LNCAP (cell line): ENCODE results near the gene OR2A14.

Source experiments
- TF ChIP-seq, protein P1 (sequence below): fragments of 450-650 bp; IDR thresholded peaks from 2 replicates; pipeline ENCODE4 v1.5.1; 2017; ENCODE audit warnings: mild to moderate bottlenecking

Gene OR2A14

DNA sequence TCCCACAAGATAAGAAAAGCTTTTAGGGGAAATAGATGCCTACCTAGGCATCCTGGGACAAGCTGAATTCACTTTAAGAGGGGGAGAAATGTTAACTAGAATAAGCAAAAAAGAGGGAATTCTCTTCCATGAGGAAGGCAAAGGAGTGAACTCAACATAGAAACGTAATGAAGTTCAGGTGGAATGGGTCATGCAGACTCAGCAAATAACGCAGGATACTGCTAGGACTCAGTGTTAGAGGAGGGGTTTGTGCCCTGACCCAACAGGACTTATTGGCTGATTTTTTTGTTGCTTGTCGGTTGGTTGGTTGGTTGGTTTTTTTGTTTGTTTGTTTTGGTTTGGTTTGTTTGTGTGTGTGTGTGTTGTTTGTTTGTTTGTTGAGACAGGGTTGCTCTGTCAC lies 9.3 kb downstream of the OR2A14 start:
- TF ChIP-seq, protein P1, sequence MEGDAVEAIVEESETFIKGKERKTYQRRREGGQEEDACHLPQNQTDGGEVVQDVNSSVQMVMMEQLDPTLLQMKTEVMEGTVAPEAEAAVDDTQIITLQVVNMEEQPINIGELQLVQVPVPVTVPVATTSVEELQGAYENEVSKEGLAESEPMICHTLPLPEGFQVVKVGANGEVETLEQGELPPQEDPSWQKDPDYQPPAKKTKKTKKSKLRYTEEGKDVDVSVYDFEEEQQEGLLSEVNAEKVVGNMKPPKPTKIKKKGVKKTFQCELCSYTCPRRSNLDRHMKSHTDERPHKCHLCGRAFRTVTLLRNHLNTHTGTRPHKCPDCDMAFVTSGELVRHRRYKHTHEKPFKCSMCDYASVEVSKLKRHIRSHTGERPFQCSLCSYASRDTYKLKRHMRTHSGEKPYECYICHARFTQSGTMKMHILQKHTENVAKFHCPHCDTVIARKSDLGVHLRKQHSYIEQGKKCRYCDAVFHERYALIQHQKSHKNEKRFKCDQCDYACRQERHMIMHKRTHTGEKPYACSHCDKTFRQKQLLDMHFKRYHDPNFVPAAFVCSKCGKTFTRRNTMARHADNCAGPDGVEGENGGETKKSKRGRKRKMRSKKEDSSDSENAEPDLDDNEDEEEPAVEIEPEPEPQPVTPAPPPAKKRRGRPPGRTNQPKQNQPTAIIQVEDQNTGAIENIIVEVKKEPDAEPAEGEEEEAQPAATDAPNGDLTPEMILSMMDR: no peak

DNA sequence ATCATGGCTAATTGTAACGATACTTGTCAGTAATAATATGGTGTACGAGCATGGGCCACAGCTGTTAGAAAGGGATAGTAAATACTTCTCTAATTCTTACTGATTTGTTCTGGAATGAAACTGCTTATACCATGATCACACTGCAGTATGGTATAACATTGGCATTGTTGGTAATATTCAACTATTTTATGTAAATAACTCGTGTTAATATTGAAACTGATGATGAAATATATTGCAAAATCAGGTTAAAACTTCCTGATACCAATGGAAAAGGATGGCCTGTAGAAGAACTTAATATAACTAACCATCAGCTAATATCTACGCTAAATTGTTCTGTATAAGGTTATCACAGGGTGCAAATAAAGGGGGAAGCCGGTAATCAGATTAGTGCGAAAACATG lies 10.3 kb downstream of the OR2A14 start:
- TF ChIP-seq, protein P1: no peak

DNA sequence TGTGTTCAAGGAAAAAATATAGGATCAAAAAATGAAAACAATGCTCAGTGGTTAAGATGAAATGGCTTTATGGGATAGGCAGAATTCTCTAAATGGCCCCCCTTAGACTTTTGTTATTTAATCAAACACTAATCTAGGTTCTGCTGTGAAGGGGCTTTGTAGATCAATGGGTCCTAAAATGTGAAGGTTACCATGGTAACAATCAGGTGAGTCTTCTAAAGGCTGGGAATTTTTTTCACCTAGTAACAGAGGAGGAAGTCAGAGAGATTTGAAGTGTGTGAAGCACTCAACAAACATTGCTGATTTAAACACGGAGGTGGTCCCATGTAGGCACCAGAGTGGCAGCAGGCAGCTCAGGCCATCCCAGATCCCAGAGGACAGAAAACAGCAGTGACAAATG lies 11.1 kb downstream of the OR2A14 start:
- TF ChIP-seq, protein P1: no peak

DNA sequence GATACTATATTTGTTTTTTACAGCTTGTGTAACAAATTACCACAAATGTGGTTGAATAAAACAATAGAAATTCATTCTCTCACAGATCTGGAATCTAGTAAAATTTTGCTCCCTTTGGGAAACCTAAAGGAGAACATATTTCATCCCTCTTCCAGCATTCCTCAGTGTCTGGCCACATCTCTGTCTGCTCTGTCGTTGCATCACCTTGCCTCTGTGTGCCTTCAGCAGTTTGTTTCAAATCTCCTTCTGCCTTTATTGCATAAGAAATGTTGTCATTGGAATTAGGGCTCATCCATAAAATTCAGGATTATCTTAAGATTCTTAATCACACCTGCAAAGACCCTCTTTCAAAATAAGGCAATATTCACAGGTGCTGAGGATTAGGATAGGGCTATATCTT lies 14.5 kb downstream of the OR2A14 start:
- TF ChIP-seq, protein P1: no peak

DNA sequence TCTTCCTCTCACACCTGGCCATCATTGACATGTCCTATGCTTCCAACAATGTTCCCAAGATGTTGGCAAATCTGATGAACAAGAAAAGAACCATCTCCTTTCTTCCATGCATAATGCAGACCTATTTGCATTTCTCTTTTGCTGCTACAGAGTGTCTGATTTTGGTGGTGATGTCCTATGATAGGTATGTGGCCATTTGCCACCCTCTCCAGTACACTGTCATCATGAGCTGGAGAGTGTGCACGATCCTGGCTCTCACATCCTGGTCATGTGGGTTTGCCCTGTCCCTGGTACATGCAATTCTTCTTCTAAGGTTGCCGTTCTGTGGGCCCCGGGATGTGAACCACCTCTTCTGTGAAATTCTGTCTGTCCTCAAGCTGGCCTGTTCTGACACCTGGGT lies 19.2 kb downstream of the OR2A14 start:
- TF ChIP-seq, protein P1: no peak

DNA sequence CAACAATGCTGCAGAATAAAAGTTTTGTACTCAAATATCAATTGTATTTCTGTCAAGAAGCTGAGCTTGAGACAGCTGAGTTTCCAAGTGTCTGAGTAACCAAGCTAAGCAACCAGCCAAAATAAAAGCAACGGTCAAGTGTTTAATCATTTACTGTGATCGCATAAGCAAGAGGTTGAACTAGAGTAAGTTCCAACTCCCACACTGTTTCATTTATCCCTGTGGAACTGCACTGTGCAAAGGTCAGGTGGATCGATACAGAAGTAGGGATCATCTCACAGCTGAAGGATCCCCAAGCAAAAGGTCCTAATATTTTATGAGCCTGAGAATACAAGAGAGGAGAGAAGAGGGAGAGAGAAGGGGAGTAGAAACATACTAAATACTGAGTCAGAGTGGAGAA lies 21.4 kb downstream of the OR2A14 start:
- TF ChIP-seq, protein P1: no peak

DNA sequence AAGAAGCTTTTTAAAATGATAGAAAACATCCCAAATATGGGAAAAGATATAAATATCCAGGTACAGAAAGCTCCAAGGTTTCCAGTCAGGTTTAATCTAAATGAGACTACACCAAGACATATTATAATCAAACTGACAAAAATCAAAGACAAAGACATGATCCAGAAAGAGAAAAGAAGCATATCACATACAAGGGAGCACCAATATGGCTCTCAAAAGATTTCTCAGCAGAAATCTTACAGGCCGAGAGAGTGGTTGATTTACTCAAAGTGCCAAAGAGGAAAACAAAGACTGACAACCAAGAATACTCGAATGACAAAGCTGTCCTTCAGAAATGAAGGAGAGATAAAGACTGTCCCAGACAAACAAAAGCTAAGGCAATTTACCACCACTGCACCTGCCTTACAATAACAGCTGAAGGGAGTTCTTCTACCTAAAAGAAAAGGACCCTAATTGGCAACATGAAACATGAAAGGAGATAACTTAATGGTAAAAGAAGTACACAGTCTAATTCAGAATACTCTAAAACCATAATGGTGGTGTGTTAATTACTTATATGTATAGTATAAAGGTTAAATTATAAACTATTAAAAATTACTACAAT lies 25.4 kb downstream of the OR2A14 start:
- TF ChIP-seq, protein P1: no peak

DNA sequence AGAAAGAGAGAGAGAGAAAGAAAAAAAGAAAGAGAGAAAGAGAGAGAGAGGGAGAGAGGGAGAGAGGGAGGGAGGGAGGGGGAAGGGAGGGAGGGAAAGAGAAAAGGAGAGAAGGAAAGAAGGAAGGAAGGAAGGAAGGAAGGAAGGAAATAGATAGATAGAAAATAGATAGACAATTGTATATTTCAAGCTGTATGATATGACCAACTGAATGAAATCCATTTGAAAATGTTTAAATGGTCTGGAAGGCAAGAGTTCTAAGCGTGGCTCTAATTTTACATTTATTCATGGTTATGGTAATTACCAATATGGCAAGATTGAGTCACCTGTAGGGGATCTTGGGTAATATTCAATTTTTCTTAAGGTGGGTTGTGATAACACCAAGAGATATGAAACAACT lies 35.9 kb downstream of the OR2A14 start:
- TF ChIP-seq, protein P1: no peak
